ENCODE results near the gene DENND1A.

Gene DENND1A

DNA sequence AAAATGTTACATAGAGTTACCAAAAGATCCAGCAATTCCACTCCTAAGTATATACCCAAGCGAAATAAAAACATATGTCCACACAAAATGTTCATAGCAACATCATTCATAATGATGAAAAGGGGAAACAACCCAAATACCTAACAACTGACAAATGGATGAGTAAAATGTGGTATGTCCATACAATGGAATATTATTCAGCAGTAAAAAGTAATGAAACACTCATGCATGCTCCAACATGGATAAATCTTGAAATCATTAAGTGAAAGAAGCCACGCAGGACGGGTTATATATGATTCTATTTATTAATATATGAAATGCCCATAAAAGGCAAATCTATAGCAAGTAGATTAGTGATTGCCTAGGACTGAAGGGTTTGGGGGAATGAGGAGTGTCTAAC, 6.0 kb downstream of the DENND1A start:
- H3K4me3 ChIP-seq (ENCODE audit: insufficient read depth, low read length, poor library complexity, severe bottlenecking) = no peak overlapping the region

DNA sequence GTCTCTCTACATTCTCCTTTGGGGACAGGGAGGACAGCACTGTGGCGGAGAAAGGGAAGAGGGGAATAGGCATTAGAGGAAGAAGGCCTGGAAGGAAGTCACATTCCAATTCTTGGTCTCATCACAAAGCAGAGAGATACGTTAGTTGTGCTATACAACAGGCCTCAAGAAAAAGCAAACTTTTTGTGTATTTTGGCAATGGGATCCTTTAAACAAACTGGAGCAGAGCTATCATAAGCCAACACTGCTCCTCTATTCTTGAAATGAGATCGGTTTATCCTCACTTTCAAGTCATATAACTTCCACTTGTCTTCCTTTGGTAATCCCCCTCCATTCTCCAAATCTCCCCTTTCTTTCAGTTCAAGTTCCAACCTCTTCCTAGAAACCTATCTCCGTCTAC, 6.5 kb downstream of the DENND1A start:
- Histone ChIP-seq H3K79me2 (ENCODE audit: insufficient read depth, low read length) (0 out of 2 replicates have a peak, but pooled peaks cover 4% of the 10 kb centered on the region), H3K36me3 (ENCODE audit: low read length) (no peaks in the 10 kb centered on the region), H3K9ac (ENCODE audit: low read length) (no peak overlapping the region), H4K20me1 (ENCODE audit: low read depth, low read length) (no peaks in the 10 kb centered on the region; the same call in 1 of the 2 replicates), H3K27ac (ENCODE audit: low read depth, low read length) (no peak overlapping the region), H3K9me3 (ENCODE audit: insufficient read depth, low read length) (no peaks in the 10 kb centered on the region), H2AFZ (ENCODE audit: low read depth, low read length, severe bottlenecking) (no peak overlapping the region), H3K27me3 (ENCODE audit: low read length) (no peaks in the 10 kb centered on the region), H3K4me3 (ENCODE audit: insufficient read depth, low read length, poor library complexity, severe bottlenecking) (no peak overlapping the region), H3K4me2 (ENCODE audit: low read depth, low read length, poor library complexity, severe bottlenecking) (no peak overlapping the region), H3K9me2 (replicated peaks; ENCODE audit: insufficient read depth, low read length) (no peaks in the 10 kb centered on the region), H3F3A (ENCODE audit: insufficient read depth) (peaks cover 3% of the 10 kb centered on the region)
- TF ChIP-seq EZH2phosphoT487 (conservative IDR thresholded peaks at IDR 0.05; ENCODE audit: low read length) = no peak
- TF ChIP-seq, protein P1, sequence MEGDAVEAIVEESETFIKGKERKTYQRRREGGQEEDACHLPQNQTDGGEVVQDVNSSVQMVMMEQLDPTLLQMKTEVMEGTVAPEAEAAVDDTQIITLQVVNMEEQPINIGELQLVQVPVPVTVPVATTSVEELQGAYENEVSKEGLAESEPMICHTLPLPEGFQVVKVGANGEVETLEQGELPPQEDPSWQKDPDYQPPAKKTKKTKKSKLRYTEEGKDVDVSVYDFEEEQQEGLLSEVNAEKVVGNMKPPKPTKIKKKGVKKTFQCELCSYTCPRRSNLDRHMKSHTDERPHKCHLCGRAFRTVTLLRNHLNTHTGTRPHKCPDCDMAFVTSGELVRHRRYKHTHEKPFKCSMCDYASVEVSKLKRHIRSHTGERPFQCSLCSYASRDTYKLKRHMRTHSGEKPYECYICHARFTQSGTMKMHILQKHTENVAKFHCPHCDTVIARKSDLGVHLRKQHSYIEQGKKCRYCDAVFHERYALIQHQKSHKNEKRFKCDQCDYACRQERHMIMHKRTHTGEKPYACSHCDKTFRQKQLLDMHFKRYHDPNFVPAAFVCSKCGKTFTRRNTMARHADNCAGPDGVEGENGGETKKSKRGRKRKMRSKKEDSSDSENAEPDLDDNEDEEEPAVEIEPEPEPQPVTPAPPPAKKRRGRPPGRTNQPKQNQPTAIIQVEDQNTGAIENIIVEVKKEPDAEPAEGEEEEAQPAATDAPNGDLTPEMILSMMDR (IDR thresholded peaks at IDR 0.05; ENCODE audit: insufficient read depth, low read length, poor library complexity, severe bottlenecking) = no peak

More for the DNA sequence above, 6.0 kb downstream of the DENND1A start:
- Histone ChIP-seq H3K4me2 (ENCODE audit: low read depth, low read length, poor library complexity, severe bottlenecking) (no peak overlapping the region), H3K9me2 (replicated peaks; ENCODE audit: insufficient read depth, low read length) (no peaks in the 10 kb centered on the region), H3F3A (ENCODE audit: insufficient read depth) (peaks cover 8% of the 10 kb centered on the region), H3K9ac (ENCODE audit: low read length) (no peak overlapping the region), H3K9me3 (ENCODE audit: insufficient read depth, low read length) (no peaks in the 10 kb centered on the region), H2AFZ (ENCODE audit: low read depth, low read length, severe bottlenecking) (no peak overlapping the region), H3K27ac (ENCODE audit: low read depth, low read length) (no peak overlapping the region), H4K20me1 (ENCODE audit: low read depth, low read length) (no peaks in the 10 kb centered on the region; the same call in 1 of the 2 replicates), H3K36me3 (ENCODE audit: low read length) (no peaks in the 10 kb centered on the region), H3K27me3 (ENCODE audit: low read length) (no peaks in the 10 kb centered on the region), H3K79me2 (ENCODE audit: insufficient read depth, low read length) (0 out of 2 replicates have a peak, but pooled peaks cover 4% of the 10 kb centered on the region)
- TF ChIP-seq, protein P1 (IDR thresholded peaks at IDR 0.05; ENCODE audit: insufficient read depth, low read length, poor library complexity, severe bottlenecking) = no peak
- TF ChIP-seq EZH2phosphoT487 (conservative IDR thresholded peaks at IDR 0.05; ENCODE audit: low read length) = no peak

DNA sequence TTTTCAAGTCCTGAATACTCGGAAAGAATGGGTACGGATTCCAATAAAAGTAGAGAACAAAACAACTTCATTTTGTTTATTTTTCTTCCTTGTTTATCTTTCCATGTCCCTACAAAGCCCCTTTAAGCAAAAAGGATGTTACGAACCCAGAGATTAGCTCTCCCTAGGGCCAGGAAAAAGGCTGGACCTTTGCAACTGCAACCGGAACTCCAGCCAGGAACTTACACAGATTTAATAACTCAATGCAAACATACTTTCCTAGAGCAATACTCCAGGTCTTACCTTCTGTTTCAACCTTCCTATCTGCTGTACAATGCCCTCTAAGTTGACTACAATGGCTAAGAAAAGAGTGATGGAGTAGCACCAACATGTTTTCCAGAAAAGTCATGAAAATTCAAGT, 7.0 kb downstream of the DENND1A start:
- TF ChIP-seq, protein P1 (IDR thresholded peaks at IDR 0.05; ENCODE audit: insufficient read depth, low read length, poor library complexity, severe bottlenecking) = no peak
- TF ChIP-seq EZH2phosphoT487 (conservative IDR thresholded peaks at IDR 0.05; ENCODE audit: low read length) = no peak
- H3K79me2 ChIP-seq (ENCODE audit: insufficient read depth, low read length) = 0 out of 2 replicates have a peak, but pooled peaks cover 4% of the 10 kb centered on the region
- no peak overlapping the region for H3K4me3 ChIP-seq (ENCODE audit: insufficient read depth, low read length, poor library complexity, severe bottlenecking)
- H3K27ac ChIP-seq (ENCODE audit: low read depth, low read length) = no peak overlapping the region
- no peaks in the 10 kb centered on the region; the same call in 1 of the 2 replicates for H4K20me1 ChIP-seq (ENCODE audit: low read depth, low read length)
- H3K4me2 ChIP-seq (ENCODE audit: low read depth, low read length, poor library complexity, severe bottlenecking) = no peak overlapping the region
- H3K36me3 ChIP-seq (ENCODE audit: low read length) = no peaks in the 10 kb centered on the region
- no peaks in the 10 kb centered on the region for H3F3A ChIP-seq (ENCODE audit: insufficient read depth)
- no peak overlapping the region for H2AFZ ChIP-seq (ENCODE audit: low read depth, low read length, severe bottlenecking)
- H3K9me2 ChIP-seq (replicated peaks; ENCODE audit: insufficient read depth, low read length) = no peaks in the 10 kb centered on the region
- H3K27me3 ChIP-seq (ENCODE audit: low read length) = no peaks in the 10 kb centered on the region
- no peaks in the 10 kb centered on the region for H3K9me3 ChIP-seq (ENCODE audit: insufficient read depth, low read length)
- H3K9ac ChIP-seq (ENCODE audit: low read length) = no peak overlapping the region

All from SU-DHL-6 (cell line).